ENCODE data around the gene MEX3D. TPM values are rescaled to one million over a fixed set of nuclear protein-coding genes. Genes with fewer than 3 reads are reported as not detected.

MEX3D gene
- total and polyA plus RNA-seq, 2 experiments from 2014 or later = 6.6 to 38.7 TPM

GRCh38 chr19:1514986-1515721, 53.0 kb downstream of the MEX3D start:
- Histone ChIP-seq H4K20me1 (ENCODE audit: insufficient read depth, poor library complexity, severe bottlenecking) (no peaks in the 10 kb centered on the region), H2AFZ (no peak overlapping the region), H3K9me3 (ENCODE audit: low read depth) (no peaks in the 10 kb centered on the region), H3K9me2 (replicated peaks; ENCODE audit: insufficient read depth) (no peaks in the 10 kb centered on the region), H3K4me1 (ENCODE audit: insufficient read depth) (peaks cover 26% of the 10 kb centered on the region), H3K36me3 (replicated peaks; ENCODE audit: insufficient read depth, low read depth) (no peaks in the 10 kb centered on the region), H3K4me3 (no peak overlapping the region), H3K4me2 (no peak overlapping the region), H3K27ac (no peak overlapping the region), H3K27me3 (no peaks in the 10 kb centered on the region), H3K79me2 (peaks cover 13% of the 10 kb centered on the region)
- 85% methylated on average over 14 of the region's 14 CpGs for WGBS (ENCODE audit: low lambda C conversion rate, missing lambda C conversion rate)
- no peak for DNase-seq (ENCODE audit: low spot score)
- TF ChIP-seq EZH2 (IDR thresholded peaks at IDR 0.05; ENCODE audit: borderline replicate concordance) = no peak
- TF ChIP-seq CTCF (IDR thresholded peaks at IDR 0.05; ENCODE audit: poor library complexity) = no peak
- no peak for TF ChIP-seq EZH2phosphoT487 (IDR thresholded peaks at IDR 0.05; ENCODE audit: low read depth, severe bottlenecking, unreplicated experiment)

DNA sequence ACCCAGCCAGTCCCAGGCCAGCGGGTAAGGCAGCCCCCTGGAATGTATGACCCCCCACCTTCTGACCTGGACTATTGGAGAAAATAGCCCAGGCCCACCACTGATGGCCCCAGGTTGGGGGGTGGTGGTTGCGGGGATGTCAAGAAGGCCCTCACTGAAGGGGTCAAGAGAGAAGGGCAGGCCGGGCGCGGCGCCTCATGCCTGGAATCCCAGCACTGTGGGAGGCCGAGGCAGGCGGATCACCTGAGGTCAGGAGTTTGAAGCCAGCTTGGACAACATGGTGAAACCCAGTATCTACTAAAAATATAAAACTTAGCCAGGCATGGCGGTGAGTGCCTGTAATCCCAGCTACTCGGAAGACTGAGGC, 53.8 kb downstream of the MEX3D start:
- no peaks in the 10 kb centered on the region for H3K9me3 ChIP-seq (ENCODE audit: low read depth)

DNA sequence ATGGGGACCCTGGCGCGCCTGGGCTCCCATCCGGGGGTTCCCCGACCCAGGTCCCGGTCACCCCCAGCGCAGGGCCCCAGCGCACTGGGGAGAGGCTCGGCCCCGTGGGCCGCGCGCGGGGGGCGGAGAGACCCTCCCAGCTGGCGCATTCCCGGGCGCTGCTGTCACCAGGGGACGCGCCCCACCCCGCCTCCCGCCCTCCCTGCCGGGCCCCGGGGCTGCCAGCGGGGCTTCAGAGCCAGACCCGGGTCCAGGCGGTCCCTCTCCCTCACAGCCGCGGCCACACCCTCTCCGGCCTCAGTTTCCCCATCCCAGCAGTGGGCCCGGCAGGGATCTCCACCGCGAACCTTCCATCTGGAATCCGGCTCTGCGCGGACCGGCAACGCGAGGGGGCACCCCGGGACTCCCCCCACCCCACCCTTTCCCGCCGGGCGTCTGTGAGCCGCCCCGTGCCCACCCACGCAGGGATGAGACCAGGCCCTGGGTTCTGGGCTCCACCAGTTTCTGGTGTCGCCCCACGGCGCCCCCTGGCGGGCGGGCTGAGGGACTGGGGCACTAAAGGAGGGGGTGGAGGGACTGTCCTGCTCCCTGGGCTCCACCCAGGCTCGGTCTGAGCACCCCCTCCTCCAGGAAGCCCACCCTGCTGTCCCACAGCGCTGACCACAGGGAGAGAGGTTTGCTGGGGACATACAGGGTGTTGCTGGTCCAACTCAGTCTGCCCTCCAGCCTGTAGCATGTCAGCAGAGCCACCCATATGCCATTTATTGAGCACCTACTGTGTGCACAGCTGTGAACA, 54.4 kb downstream of the MEX3D start:
- peak; percentile 83 for DNase-seq (ENCODE audit: low spot score)
- H3K9me3 ChIP-seq (ENCODE audit: low read depth) = no peaks in the 10 kb centered on the region
- H3K4me3 ChIP-seq = peak overlapping the region; percentile 50
- H3K27me3 ChIP-seq = no peaks in the 10 kb centered on the region
- TF ChIP-seq EZH2 (IDR thresholded peaks at IDR 0.05; ENCODE audit: borderline replicate concordance) (no peak), CTCF (IDR thresholded peaks at IDR 0.05; ENCODE audit: poor library complexity) (peak; percentile 65), EZH2phosphoT487 (IDR thresholded peaks at IDR 0.05; ENCODE audit: low read depth, severe bottlenecking, unreplicated experiment) (no peak)
- 32% methylated on average over 8 of the region's 52 CpGs for WGBS (ENCODE audit: low lambda C conversion rate, missing lambda C conversion rate)
- peaks cover 35% of the 10 kb centered on the region for H3K4me1 ChIP-seq (ENCODE audit: insufficient read depth)
- H3K9me2 ChIP-seq (replicated peaks; ENCODE audit: insufficient read depth) = no peaks in the 10 kb centered on the region
- H3K4me2 ChIP-seq = peak overlapping the region; percentile 99
- peaks cover 13% of the 10 kb centered on the region for H3K79me2 ChIP-seq
- peak overlapping the region; percentile 60 for H2AFZ ChIP-seq
- H4K20me1 ChIP-seq (ENCODE audit: insufficient read depth, poor library complexity, severe bottlenecking) = no peaks in the 10 kb centered on the region
- H3K36me3 ChIP-seq (replicated peaks; ENCODE audit: insufficient read depth, low read depth) = no peaks in the 10 kb centered on the region
- H3K27ac ChIP-seq = peak overlapping the region; percentile 89

More for the DNA sequence above, 53.8 kb downstream of the MEX3D start:
- WGBS (ENCODE audit: low lambda C conversion rate, missing lambda C conversion rate) = 82% methylated on average over 10 of the region's 10 CpGs
- Histone ChIP-seq H3K4me1 (ENCODE audit: insufficient read depth) (peaks cover 35% of the 10 kb centered on the region), H4K20me1 (ENCODE audit: insufficient read depth, poor library complexity, severe bottlenecking) (no peaks in the 10 kb centered on the region), H3K4me3 (no peak overlapping the region), H3K79me2 (peaks cover 13% of the 10 kb centered on the region), H2AFZ (no peak overlapping the region), H3K36me3 (replicated peaks; ENCODE audit: insufficient read depth, low read depth) (no peaks in the 10 kb centered on the region), H3K4me2 (no peak overlapping the region), H3K27ac (no peak overlapping the region), H3K27me3 (no peaks in the 10 kb centered on the region), H3K9me2 (replicated peaks; ENCODE audit: insufficient read depth) (no peaks in the 10 kb centered on the region)
- TF ChIP-seq EZH2phosphoT487 (IDR thresholded peaks at IDR 0.05; ENCODE audit: low read depth, severe bottlenecking, unreplicated experiment) = no peak
- no peak for TF ChIP-seq EZH2 (IDR thresholded peaks at IDR 0.05; ENCODE audit: borderline replicate concordance)
- TF ChIP-seq CTCF (IDR thresholded peaks at IDR 0.05; ENCODE audit: poor library complexity) = no peak
- no peak for DNase-seq (ENCODE audit: low spot score)

Data from hepatocyte (in vitro differentiated cells).